ENCODE results near the gene PNPO. TPM values are rescaled to one million over a fixed set of nuclear protein-coding genes. Genes with fewer than 3 reads are reported as not detected.

The PNPO gene
- total RNA-seq: 10 to 100 TPM; 27.8 to 55.4 TPM

DNA sequence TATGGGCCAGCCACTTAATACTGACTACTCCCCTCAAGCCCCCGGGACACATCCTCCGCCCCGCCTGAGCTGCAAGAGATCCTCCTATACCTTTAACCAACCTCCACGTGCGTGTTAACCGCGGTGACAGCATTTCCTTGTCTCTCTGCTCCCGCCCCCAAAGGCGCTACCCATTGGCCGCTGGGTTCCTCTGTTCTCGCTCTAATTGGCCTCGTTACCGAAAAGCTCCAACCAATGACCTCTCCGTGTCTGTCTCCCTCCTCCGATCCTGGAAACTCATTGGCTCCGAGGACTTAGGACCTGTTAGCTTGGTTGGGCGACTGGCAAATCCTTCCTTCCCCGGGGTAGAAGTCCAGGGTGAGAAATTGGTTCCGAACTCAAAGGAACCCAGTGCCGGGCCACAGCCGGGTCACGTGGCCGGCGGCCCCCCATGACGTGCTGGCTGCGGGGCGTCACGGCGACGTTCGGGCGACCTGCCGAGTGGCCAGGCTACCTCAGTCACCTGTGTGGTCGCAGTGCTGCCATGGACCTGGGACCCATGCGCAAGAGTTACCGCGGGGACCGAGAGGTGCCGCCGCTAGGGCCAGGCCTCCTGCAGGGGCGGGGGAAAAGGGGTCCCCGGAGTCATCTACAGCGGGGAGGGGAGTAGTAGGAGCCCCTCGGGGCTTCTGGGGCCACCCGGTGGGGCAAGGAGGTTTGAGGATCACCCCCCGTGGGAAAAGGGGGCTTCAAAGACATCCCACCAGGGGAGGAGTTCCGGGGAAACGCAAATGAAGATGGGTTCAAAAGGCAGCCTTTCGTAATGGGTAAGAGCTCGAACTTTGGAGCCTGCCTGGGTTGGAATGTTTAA lies at the start of gene PNPO:
PNPO (plus strand) TSS at position 326 of the 850 bp plus-strand sequence; CDS start at position 431, 105 bp downstream.
- H3K27ac ChIP-seq: peak within 1 kb of the TSS; percentile 82 to 92 (median 88)
- peak; percentile 98 for ATAC-seq

DNA sequence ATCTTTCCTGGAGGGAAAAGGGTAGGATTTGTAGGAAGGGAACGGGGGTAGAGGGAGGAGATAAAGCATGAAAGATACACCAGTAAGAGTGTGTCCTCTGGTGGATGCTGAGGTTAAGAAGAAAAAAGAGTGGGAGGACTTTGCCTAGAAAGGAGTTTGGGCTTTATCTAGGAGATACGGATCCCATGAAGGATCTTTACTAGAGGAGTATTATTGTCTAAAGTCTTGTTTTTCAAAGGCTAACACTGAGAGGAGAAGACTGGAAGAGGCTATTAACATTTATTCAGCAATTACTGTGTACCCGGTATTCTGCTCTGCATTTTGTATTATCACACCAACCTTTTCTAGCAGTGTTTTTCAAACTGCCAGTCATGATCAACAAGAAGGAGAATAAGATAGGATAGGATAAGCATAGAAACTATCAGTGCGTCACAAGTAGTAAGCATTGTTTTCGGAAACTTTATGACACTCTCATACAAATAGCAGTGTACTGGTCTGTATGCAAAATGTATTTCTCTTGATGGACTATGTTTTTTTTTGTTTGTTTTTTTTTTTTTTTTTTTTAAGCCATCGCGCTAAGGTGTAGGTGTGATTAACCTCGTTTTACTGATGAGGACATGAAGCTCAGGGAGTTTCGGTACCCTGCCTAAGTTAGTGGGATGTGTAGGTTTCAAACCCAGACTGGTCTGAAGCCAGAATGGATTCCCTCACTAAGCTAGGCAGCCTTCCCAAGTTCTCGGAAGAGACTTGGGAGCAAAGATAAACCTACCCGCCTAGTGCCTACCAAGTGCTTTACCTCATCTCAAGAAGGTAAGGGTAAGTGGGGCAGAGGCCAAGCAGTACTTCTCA lies 46.6 kb upstream of the PNPO start:
- intact Hi-C loops (cut with DNase I): loop anchor here (10.0 kb wide), 1 partner anchor 90 kb away; no protein-coding TSS in a partner anchor
- no peak for ATAC-seq
- Histone ChIP-seq H3K36me3 (replicated peaks in 1 of 2; ENCODE audit: insufficient read depth in 1 of 2, low read depth in 2 of 2) (no peaks in the 10 kb centered on the region), H3K9me3 (no peaks in the 10 kb centered on the region), H3K27ac (peak overlapping the region; percentile 75 to 99 (median 85)), H3K4me1 (peaks cover 17% of the 10 kb centered on the region), H3K4me3 (peak overlapping the region; percentile 20 to 56), H3K27me3 (no peaks in the 10 kb centered on the region)
- DNase-seq: no peak
- TF ChIP-seq, protein P1, sequence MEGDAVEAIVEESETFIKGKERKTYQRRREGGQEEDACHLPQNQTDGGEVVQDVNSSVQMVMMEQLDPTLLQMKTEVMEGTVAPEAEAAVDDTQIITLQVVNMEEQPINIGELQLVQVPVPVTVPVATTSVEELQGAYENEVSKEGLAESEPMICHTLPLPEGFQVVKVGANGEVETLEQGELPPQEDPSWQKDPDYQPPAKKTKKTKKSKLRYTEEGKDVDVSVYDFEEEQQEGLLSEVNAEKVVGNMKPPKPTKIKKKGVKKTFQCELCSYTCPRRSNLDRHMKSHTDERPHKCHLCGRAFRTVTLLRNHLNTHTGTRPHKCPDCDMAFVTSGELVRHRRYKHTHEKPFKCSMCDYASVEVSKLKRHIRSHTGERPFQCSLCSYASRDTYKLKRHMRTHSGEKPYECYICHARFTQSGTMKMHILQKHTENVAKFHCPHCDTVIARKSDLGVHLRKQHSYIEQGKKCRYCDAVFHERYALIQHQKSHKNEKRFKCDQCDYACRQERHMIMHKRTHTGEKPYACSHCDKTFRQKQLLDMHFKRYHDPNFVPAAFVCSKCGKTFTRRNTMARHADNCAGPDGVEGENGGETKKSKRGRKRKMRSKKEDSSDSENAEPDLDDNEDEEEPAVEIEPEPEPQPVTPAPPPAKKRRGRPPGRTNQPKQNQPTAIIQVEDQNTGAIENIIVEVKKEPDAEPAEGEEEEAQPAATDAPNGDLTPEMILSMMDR (IDR thresholded peaks at IDR 0.05): no peak
- no peak for TF ChIP-seq POLR2A (IDR thresholded peaks at IDR 0.05)
- WGBS, 2 donors: 20 to 24% methylated on average over 11 of the region's 11 CpGs

More for the DNA sequence above, at the start of gene PNPO:
- H3K4me1 ChIP-seq: peaks cover 62% of the 10 kb centered on the region
- 1 to 2% methylated on average over 31 to 48 of the region's 50 CpGs for WGBS, 2 donors
- H3K4me3 ChIP-seq: peak within 1 kb of the TSS; percentile 19 to 63
- DNase-seq: peak; percentile 94 to 98 (median 96)
- H3K27me3 ChIP-seq: no peaks in the 10 kb centered on the region
- no peaks in the 10 kb centered on the region for H3K36me3 ChIP-seq (replicated peaks in 1 of 2; ENCODE audit: insufficient read depth in 1 of 2, low read depth in 2 of 2)
- no peaks in the 10 kb centered on the region for H3K9me3 ChIP-seq
- TF ChIP-seq, protein P1 (IDR thresholded peaks at IDR 0.05): peak in 3 of 7 experiments; percentile 31 to 39 (median 33)
- peak; percentile 52 to 78 (median 77) for TF ChIP-seq POLR2A (IDR thresholded peaks at IDR 0.05)
- intact Hi-C loops (cut with DNase I): no loop called here

DNA sequence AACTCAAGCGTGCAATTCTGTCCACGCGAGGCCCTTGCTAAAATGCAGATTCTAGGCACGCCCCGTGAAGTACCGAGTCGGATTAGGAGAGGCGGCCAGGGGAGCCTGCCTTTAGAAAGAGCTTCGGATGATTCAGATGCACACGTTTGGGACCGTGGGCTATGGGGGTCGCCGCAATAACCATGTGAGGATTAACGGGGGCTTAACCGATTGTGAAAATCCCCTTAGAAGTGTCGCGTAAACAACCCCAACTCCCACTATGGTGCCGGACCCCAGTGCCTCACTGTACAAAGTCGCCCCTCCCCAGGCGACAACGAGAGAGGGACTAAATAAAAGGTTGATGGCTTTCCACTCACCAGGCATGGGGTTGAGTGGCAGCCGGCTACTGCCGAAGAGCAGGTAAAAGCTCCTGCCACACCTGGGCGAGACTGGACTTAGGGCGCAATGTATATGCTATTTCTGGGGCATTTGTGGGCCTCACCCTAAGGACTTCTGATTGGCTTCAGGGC lies 46.0 kb upstream of the PNPO start:
- intact Hi-C loops (cut with DNase I): loop anchor here (10.0 kb wide), 1 partner anchor 89 kb away; no protein-coding TSS in a partner anchor
- H3K4me1 ChIP-seq: peaks cover 17% of the 10 kb centered on the region
- no peak for ATAC-seq

More for the DNA sequence above, 46.0 kb upstream of the PNPO start:
- WGBS, 2 donors: 0 to 1% methylated on average over 7 to 25 of the region's 25 CpGs
- Histone ChIP-seq H3K36me3 (replicated peaks in 1 of 2; ENCODE audit: insufficient read depth in 1 of 2, low read depth in 2 of 2) (no peaks in the 10 kb centered on the region), H3K9me3 (no peaks in the 10 kb centered on the region), H3K27ac (peak overlapping the region; percentile 75 to 99 (median 85)), H3K4me3 (peak overlapping the region; percentile 20 to 56), H3K27me3 (no peaks in the 10 kb centered on the region)
- peak; percentile 25 to 44 (median 32) for DNase-seq
- TF ChIP-seq POLR2A (IDR thresholded peaks at IDR 0.05): peak; percentile 67 to 93 (median 93)
- TF ChIP-seq, protein P1 (IDR thresholded peaks at IDR 0.05): no peak

Measured in body of pancreas (tissue), 4 donors.